HG03575 (cell line): ENCODE results near the gene MMS22L.

Experiments used
- ATAC-seq: cut with Tn5 transposase; IDR thresholded peaks from one replicate; pipeline ENCODE4 v1.9.1; 2021; ENCODE audit not compliant: unreplicated experiment, insufficient number of reproducible peaks, low FRiP score; ENCODE audit errors: extremely low read depth

MMS22L gene

GRCh38 chr6:97282726-97283617 lies at the start of gene MMS22L:
TSS of gene MMS22L (minus strand) at chr6:97283216. CDS start at chr6:97282477, 739 bp downstream.
- peak; percentile 96 for ATAC-seq

DNA sequence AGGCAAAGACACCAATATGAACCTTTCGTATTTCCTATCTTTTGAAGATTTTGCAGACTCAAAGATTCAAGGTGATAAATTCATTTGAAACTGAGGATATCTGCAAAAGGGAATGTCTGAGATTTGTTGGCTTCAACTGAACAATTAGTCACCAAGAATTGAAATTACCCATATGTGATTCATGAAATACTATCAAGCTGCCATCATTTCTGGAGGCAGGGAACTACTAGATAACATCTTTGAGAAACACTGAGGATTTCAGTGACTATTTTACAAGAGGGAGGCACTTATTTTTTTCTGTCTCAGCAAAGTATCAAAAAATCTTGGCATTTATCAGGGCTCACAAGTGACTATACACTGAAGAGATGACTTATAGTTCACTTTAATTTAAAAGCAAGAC lies 39.8 kb upstream of the MMS22L start:
- no peak for ATAC-seq

DNA sequence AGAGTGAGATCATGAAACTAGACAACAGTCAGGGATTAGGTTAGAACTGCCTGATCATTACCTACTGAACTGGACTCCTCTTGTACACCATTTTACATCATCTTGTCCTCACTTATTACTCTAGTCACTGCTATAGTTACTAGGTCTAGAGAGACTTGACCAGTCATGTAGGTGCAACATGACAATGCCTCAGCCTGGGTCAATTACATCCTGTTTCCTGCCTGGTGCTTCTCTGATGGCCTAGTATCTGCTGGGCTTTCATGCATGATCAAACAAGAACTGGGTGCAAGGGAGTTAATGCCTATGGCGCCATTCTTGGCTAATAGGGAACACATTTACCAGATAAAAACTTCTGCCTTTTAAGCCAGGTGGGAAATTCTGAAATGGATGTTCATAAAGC lies 39.2 kb upstream of the MMS22L start:
- no peak for ATAC-seq

GRCh38 chr6:97316978-97317377 lies 34.0 kb upstream of the MMS22L start:
- ATAC-seq, result no peak

GRCh38 chr6:97312241-97312640 lies 29.2 kb upstream of the MMS22L start:
- ATAC-seq, result no peak

DNA sequence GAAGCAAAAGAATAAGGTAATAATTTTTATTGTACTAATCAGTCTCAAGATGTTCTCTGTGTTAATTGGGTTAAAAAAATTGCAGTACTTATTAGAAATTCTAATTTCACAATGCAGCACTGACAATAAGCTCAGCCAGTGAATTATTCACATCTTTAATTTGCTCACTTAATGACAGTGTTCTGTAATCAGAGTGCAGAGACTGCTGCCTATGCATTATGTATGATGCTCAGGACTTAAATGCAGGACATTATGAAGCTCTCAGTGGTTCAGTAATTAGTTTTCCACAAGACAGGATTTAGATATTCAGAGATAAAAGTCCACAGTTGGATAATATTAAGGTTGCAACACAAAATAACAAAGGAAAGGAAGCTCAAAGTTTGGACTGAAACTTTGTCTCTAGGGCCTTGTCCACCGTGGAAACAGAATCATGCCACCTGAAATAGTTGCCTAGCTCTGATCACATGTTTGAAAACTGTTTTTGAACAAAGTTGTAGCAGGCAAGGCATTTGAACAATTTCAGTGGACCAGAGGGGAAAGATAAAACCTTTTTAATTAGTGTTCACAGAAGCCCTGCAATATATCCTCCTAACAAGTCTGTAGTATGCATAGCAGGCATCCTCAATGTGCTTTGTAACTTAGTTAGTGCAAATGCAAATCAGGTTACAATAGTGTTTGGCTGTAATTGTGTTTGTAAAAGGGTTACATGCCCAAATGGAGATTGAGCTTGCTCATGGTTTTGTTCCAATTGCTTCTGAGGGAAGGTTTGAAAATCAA lies 23.7 kb upstream of the MMS22L start:
- ATAC-seq, result no peak

DNA sequence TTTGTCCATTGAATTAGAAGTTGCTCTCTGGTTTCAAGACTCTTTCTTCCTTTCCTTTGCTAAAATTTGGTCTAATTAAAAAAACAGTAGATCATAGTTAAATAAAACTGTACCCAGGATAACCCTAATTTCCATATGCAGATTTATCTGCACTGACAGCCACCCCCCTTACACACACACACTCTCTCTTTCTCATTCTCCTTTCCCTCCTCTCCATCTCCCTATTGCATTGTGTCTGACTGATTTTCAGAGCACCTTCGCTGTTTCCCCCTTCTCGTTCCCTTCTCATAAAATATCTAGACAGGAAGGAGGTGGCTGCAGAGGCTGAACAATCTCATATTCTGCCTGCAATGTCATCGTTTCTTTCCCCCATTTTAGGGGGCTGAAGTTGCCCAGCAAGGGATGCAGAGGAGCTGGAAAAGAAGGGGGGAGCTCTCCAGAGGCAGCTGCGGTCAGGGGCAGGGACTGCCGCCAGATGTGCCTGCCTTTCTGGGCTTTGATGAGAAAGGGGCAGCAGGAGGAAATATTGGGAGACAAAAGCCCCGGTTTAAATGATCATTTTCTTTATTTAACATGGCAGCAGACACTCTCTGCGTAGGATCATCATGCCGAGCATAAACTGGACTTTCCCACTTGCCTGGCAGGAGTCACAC lies 22.5 kb upstream of the MMS22L start:
- no peak for ATAC-seq

DNA sequence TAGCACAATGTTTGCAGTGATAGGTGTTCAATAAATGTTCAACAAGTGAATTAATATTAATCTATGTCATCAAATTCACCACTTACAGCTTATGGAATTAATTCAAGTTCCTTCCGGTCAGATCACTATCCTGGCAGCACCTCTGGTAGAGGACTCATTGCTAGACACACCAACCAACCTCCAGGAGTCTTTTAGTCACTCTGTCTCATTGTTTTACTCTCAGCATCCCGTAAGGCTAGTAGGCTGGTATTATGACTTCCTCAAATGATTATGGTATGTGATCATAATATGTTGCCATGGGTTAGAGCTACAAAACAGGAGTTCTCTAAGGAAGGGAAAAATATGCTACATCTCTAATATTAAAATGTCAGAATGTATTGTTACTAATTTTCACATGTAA lies 21.7 kb upstream of the MMS22L start:
- ATAC-seq, result no peak

GRCh38 chr6:97294451-97294850 lies 11.4 kb upstream of the MMS22L start:
- ATAC-seq, result no peak

DNA sequence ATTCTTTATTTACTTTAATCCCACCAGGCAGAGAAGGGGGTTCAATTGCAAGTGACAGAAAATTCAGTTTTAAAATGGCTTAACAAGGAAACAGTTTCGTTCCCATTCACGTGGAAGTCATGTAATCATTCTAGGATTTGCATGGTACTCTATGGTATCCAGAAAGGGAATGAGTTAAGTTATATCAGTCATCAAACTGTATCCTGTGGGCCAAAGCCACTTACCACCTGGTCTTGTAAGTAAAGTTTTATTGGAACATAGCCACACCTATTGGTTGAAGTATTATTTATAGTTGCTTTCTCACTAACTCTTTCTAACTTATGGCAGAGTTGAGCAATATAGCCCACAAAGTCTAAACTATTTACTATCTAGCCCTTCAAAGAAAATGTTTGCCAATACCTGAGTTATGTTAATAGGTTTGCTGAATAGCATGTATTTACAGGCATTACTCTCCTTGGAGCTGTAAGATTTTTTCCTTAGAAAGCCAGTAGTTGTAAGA lies 10.2 kb upstream of the MMS22L start:
- ATAC-seq, result no peak

DNA sequence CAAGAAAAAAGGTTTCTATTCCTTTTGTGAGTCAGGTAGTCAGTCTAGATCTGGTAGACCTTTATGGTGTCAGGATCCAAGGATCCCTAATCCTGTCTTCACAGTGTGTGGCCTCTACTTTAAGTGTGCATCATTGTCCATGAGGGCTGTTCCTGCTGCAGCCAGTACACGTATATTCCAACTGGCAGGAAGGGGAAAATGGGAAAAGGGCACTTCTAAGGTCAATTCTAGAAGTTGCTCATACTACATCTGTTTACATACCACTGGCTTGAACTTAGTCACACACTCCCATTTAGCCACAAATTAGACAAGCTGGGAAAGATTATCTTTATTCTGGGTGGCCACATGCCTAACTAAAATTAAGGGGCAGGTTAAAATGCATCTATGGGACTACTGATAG lies 9.7 kb upstream of the MMS22L start:
- no peak for ATAC-seq

DNA sequence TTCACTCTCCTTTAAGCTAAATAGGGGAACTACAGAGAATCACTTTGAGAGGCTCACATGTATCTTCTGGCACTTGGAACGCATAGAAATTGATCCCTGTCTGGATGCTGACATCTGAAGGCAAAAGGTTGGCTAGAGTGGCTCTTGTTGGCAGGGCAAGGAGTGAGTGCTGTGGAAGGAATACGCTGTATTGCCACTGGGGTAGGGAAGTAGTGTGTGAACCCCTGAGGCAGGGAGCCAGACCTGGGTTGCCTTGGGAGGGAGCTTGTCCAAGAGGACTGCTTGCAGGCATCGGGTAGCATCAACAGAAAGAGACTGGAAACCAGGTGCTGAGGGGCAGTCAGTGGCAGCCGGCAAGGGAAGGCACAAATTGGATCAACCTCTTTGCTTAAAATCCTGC lies 8.9 kb upstream of the MMS22L start:
- no peak for ATAC-seq

GRCh38 chr6:97289332-97289731 lies 6.3 kb upstream of the MMS22L start:
- ATAC-seq, result no peak

GRCh38 chr6:97288188-97288587 lies 5.2 kb upstream of the MMS22L start:
- no peak for ATAC-seq

- no peak for ATAC-seq
Measured at GRCh38 chr6:97282238-97282725, 734 bp downstream of the MMS22L start.

GRCh38 chr6:97280766-97281165 lies 2.2 kb downstream of the MMS22L start:
- ATAC-seq, result no peak

- ATAC-seq, result no peak
Measured at GRCh38 chr6:97275804-97276203, 7.2 kb downstream of the MMS22L start.

- no peak for ATAC-seq
Measured at GRCh38 chr6:97269821-97270220, 13.2 kb downstream of the MMS22L start.

- no peak for ATAC-seq
Measured at GRCh38 chr6:97262676-97263075, 20.3 kb downstream of the MMS22L start.
